Left lobe of liver (tissue), 2 donors: ENCODE results near the gene VRK1. TPM values are rescaled to one million over a fixed set of nuclear protein-coding genes. Genes with fewer than 3 reads are reported as not detected.
A peak's percentile ranks its signal among the peaks of the same experiment; 100 is the strongest.

Experiments used
- ATAC-seq: fragments of 200-7000 bp; cut with Tn5 transposase; one replicate; pipeline ENCODE4 v1.9.1; 2020; ENCODE audit warnings: mild to moderate bottlenecking, moderate library complexity
- DNase-seq: peaks from one replicate; pipeline ENCODE4 v3.0.0-alpha.2; 2020; ENCODE audit warnings: low spot score
- total RNA-seq: library from RNA; stranded (reverse); gene quantifications from one replicate; pipeline ENCODE4 v1.2.1, GENCODE V29; 2021
- donor health status: DM: no; HTN: no; CAD: no; lungs with moderate emphysema.
- donor health status: DM: no; HTN: yes; CAD: no.

The VRK1 gene
- total RNA-seq, 1 donor from 2014 or later = 1.8 TPM

- ATAC-seq = no peak
Observed at GRCh38 chr14:96790186-96790585, 7.0 kb upstream of the VRK1 start.

GRCh38 chr14:96790706-96791105, 6.5 kb upstream of the VRK1 start:
- DNase-seq = no peak
- ATAC-seq = no peak

More at GRCh38 chr14:96790186-96790585, 7.0 kb upstream of the VRK1 start:
- DNase-seq = no peak

- DNase-seq (no peak), ATAC-seq (no peak)
Observed at GRCh38 chr14:96792003-96792402, 5.2 kb upstream of the VRK1 start.

GRCh38 chr14:96792591-96792990, 4.6 kb upstream of the VRK1 start:
- DNase-seq (no peak), ATAC-seq (no peak)

- no peak for DNase-seq
- ATAC-seq = no peak
Observed at GRCh38 chr14:96793547-96793946, 3.6 kb upstream of the VRK1 start.

- DNase-seq (no peak), ATAC-seq (no peak)
Observed at GRCh38 chr14:96795109-96795828, 1.9 kb upstream of the VRK1 start.

GRCh38 chr14:96797582-96798349, 584 bp downstream of the VRK1 start:
- no peak for DNase-seq

GRCh38 chr14:96798956-96799355, 1.8 kb downstream of the VRK1 start:
- no peak for ATAC-seq
- no peak for DNase-seq

More at GRCh38 chr14:96797582-96798349, 584 bp downstream of the VRK1 start:
- peak; percentile 4 for ATAC-seq

GRCh38 chr14:96799489-96800054, 2.4 kb downstream of the VRK1 start:
- no peak for ATAC-seq
- DNase-seq = no peak

GRCh38 chr14:96801931-96802330, 4.7 kb downstream of the VRK1 start:
- DNase-seq = no peak
- ATAC-seq = no peak

GRCh38 chr14:96802963-96803362, 5.8 kb downstream of the VRK1 start:
- DNase-seq = no peak
- no peak for ATAC-seq

- no peak for DNase-seq
- ATAC-seq = no peak
Observed at GRCh38 chr14:96803958-96804357, 6.8 kb downstream of the VRK1 start.

- ATAC-seq = no peak
- DNase-seq = no peak
Observed at GRCh38 chr14:96804895-96805294, 7.7 kb downstream of the VRK1 start.

- DNase-seq (no peak), ATAC-seq (no peak)
Observed at GRCh38 chr14:96805956-96806355, 8.8 kb downstream of the VRK1 start.

- DNase-seq = no peak
- ATAC-seq = no peak
Observed at GRCh38 chr14:96806836-96807235, 9.7 kb downstream of the VRK1 start.

GRCh38 chr14:96808619-96809406, 11.6 kb downstream of the VRK1 start:
- ATAC-seq (no peak), DNase-seq (no peak)

- DNase-seq (no peak), ATAC-seq (no peak)
Observed at GRCh38 chr14:96811265-96811664, 14.1 kb downstream of the VRK1 start.

GRCh38 chr14:96811985-96812667, 14.9 kb downstream of the VRK1 start:
- DNase-seq (no peak), ATAC-seq (no peak)

GRCh38 chr14:96816281-96816680, 19.1 kb downstream of the VRK1 start:
- ATAC-seq = no peak
- no peak for DNase-seq
